H1 (cell line): ENCODE measurements around the gene EXOC5. TPM values are rescaled to one million over a fixed set of nuclear protein-coding genes. Genes with fewer than 3 reads are reported as not detected.

Experiments
- CTCF ChIA-PET: fragments of 300-600 bp; sonication (Branson Sonifier 250); formaldehyde crosslinking; loops from one replicate; lab custom pipeline; 2021; ENCODE audit not compliant: partially characterized antibody; lab: Charles Lee
- POLR2A ChIA-PET: fragments of 300-600 bp; sonication (Branson Sonifier 250); formaldehyde crosslinking; loops from one replicate; lab custom pipeline; 2021; ENCODE audit warnings: inconsistent platforms; ENCODE audit not compliant: partially characterized antibody; lab: Charles Lee
- DNase-seq, 2 experiments: peaks; one replicate each; pipeline versions ENCODE4 v3.0.0 to v3.0.0-alpha.2; 2010 to 2022; ENCODE audit warnings: low spot score in 2 of 2, low read depth in 1 of 2, mixed read lengths in 1 of 2
- FAIRE-seq: peaks from 2 replicates; lab custom pipeline; 2011; peaks lifted over from hg19 to GRCh38; lab: Jason Lieb, UNC
- H2AFZ ChIP-seq: 2 replicates; pipeline ENCODE4 v1.8.1; 2012; ENCODE audit warnings: low read length, inconsistent platforms
- H2AK5ac ChIP-seq: 2 replicates; pipeline ENCODE4 v1.6.1; 2013; ENCODE audit warnings: low read depth, low read length
- H2BK120ac ChIP-seq: replicated peaks from 2 replicates; pipeline ENCODE3; 2013; ENCODE audit warnings: low read depth, low read length, inconsistent platforms
- H2BK12ac ChIP-seq: 2 replicates; pipeline ENCODE4 v1.6.1; 2013; ENCODE audit warnings: low read depth, low read length
- H2BK15ac ChIP-seq: 2 replicates; pipeline ENCODE4 v1.6.1; 2013; ENCODE audit warnings: low read length
- H2BK20ac ChIP-seq: 2 replicates; pipeline ENCODE4 v1.6.1; 2013; ENCODE audit warnings: low read length
- H2BK5ac ChIP-seq: 2 replicates; pipeline ENCODE4 v1.6.1; 2013; ENCODE audit warnings: low read depth, low read length
- H3K14ac ChIP-seq: 2 replicates; pipeline ENCODE4 v1.6.1; 2013; ENCODE audit warnings: inconsistent platforms; ENCODE audit not compliant: insufficient read length
- H3K18ac ChIP-seq: 2 replicates; pipeline ENCODE4 v1.6.1; 2013; ENCODE audit warnings: low read length; ENCODE audit errors: extremely low read depth
- H3K23ac ChIP-seq: 2 replicates; pipeline ENCODE4 v1.6.1; 2013; ENCODE audit warnings: inconsistent platforms; ENCODE audit not compliant: insufficient read length
- H3K23me2 ChIP-seq: 2 replicates; pipeline ENCODE4 v1.6.1; 2013; ENCODE audit warnings: low read depth, low read length
- H3K27ac ChIP-seq: 2 replicates; pipeline ENCODE4 v1.6.1; 2011; ENCODE audit warnings: low read depth, low read length, inconsistent platforms
- H3K27me3 ChIP-seq, 4 experiments: replicated peaks in 1 of 4; 1 replicate in 1 of 4; 2 replicates in 3 of 4; pipeline versions ENCODE4 v1.6.1 to v1.8.1; 2011 to 2013; ENCODE audit warnings: low read length in 3 of 4, mild to moderate bottlenecking in 3 of 4, inconsistent platforms in 2 of 4, mixed read lengths in 2 of 4, moderate library complexity in 1 of 4; ENCODE audit not compliant: control insufficient read depth in 3 of 4, insufficient read depth in 3 of 4; ENCODE audit errors: extremely low read depth in 1 of 4
- H3K36me3 ChIP-seq, 4 experiments: 2 replicates each; pipeline versions ENCODE4 v1.6.1 to v1.8.1; 2011 to 2013; ENCODE audit warnings: mild to moderate bottlenecking in 4 of 4, low read length in 3 of 4, moderate library complexity in 2 of 4, control low read depth in 1 of 4, inconsistent platforms in 1 of 4; ENCODE audit not compliant: insufficient read depth in 4 of 4, control insufficient read depth in 2 of 4
- H3K4ac ChIP-seq: replicated peaks from 2 replicates; pipeline ENCODE3; 2013; ENCODE audit warnings: low read length, low read depth, mixed read lengths, inconsistent platforms; ENCODE audit not compliant: insufficient read length
- H3K4me1 ChIP-seq, 4 experiments: replicated peaks in 1 of 4; 1 replicate in 1 of 4; 2 replicates in 3 of 4; pipeline versions ENCODE4 v1.6.1 to v1.8.1; 2011 to 2013; ENCODE audit warnings: low read length in 3 of 4, inconsistent platforms in 2 of 4, mixed read lengths in 1 of 4; ENCODE audit not compliant: insufficient read depth in 4 of 4, control insufficient read depth in 3 of 4
- H3K4me2 ChIP-seq, 2 experiments: 2 replicates each; pipeline versions ENCODE4 v1.6.1 to v1.8.1; 2011 to 2013; ENCODE audit warnings: low read depth in 2 of 2, low read length in 2 of 2, control low read depth in 1 of 2, inconsistent platforms in 1 of 2, mild to moderate bottlenecking in 1 of 2; ENCODE audit not compliant: insufficient read depth in 1 of 2
- H3K4me3 ChIP-seq, 4 experiments: fragments of 200-600, 300-600 bp in 1 of 4; sonication (generic), shearing (Covaris generic), sonication (Bioruptor Twin) in 1 of 4; 2 replicates each; pipeline versions ENCODE4 v1.5.1 to v1.8.1; 2011 to 2016; ENCODE audit warnings: low read length in 4 of 4, low read depth in 3 of 4, control low read depth in 2 of 4, inconsistent platforms in 2 of 4, mild to moderate bottlenecking in 2 of 4, mixed read lengths in 1 of 4, moderate library complexity in 1 of 4; ENCODE audit not compliant: insufficient read depth in 2 of 4; ENCODE audit errors: extremely low read depth in 1 of 4
- H3K56ac ChIP-seq: replicated peaks from 2 replicates; pipeline ENCODE3; 2013; ENCODE audit warnings: low read depth, mild to moderate bottlenecking, mixed read lengths, low read length, inconsistent platforms; ENCODE audit not compliant: insufficient read length
- H3K79me1 ChIP-seq: 2 replicates; pipeline ENCODE4 v1.6.1; 2013; ENCODE audit warnings: low read depth, low read length, control low read depth
- H3K79me2 ChIP-seq, 2 experiments: 2 replicates each; pipeline versions ENCODE4 v1.6.1 to v1.8.1; 2012 to 2013; ENCODE audit warnings: low read length in 2 of 2, mild to moderate bottlenecking in 2 of 2, inconsistent platforms in 1 of 2; ENCODE audit not compliant: insufficient read depth in 2 of 2, control insufficient read depth in 1 of 2
- H3K9ac ChIP-seq, 4 experiments: replicated peaks in 1 of 4; 1 replicate in 1 of 4; 2 replicates in 3 of 4; pipeline versions ENCODE4 v1.6.1 to v1.8.1; 2011 to 2013; ENCODE audit warnings: low read depth in 3 of 4, low read length in 3 of 4, control low read depth in 2 of 4, mild to moderate bottlenecking in 2 of 4, moderate library complexity in 2 of 4, inconsistent platforms in 1 of 4; ENCODE audit errors: extremely low read depth in 1 of 4
- H3K9me3 ChIP-seq, 2 experiments: 2 replicates each; pipeline versions ENCODE4 v1.6.1 to v1.8.1; 2012 to 2013; ENCODE audit warnings: mild to moderate bottlenecking in 2 of 2, moderate library complexity in 2 of 2, control low read depth in 1 of 2, inconsistent platforms in 1 of 2, low read depth in 1 of 2, low read length in 1 of 2, mixed read lengths in 1 of 2; ENCODE audit not compliant: insufficient read depth in 2 of 2
- H4K20me1 ChIP-seq, 2 experiments: replicated peaks in 1 of 2; 2 replicates each; pipeline versions ENCODE3 to v1.8.1; 2011 to 2013; ENCODE audit warnings: inconsistent platforms in 2 of 2, low read length in 2 of 2, mild to moderate bottlenecking in 1 of 2; ENCODE audit not compliant: insufficient read depth in 2 of 2, control insufficient read depth in 1 of 2
- H4K5ac ChIP-seq: 2 replicates; pipeline ENCODE4 v1.6.1; 2013; ENCODE audit warnings: low read length, low read depth, mixed read lengths, inconsistent platforms; ENCODE audit not compliant: insufficient read length
- H4K8ac ChIP-seq: 2 replicates; pipeline ENCODE4 v1.8.0; 2013; ENCODE audit warnings: mild to moderate bottlenecking, moderate library complexity, low read length, inconsistent platforms; ENCODE audit not compliant: insufficient read depth; ENCODE audit errors: extremely low read depth
- H4K91ac ChIP-seq: replicated peaks from 2 replicates; pipeline ENCODE3; 2013; ENCODE audit warnings: low read length, mixed read lengths, inconsistent platforms; ENCODE audit not compliant: insufficient read length
- CBX8 ChIP-seq: fragments of 300-800, 300-1000 bp; sonication (generic); IDR thresholded peaks from 2 replicates; pipeline ENCODE4 v1.7.1; 2016; ENCODE audit warnings: low read depth, low read length, borderline replicate concordance
- CTBP2 ChIP-seq: IDR thresholded peaks from 2 replicates; pipeline ENCODE4 v1.7.0; 2011; ENCODE audit warnings: borderline replicate concordance, mild to moderate bottlenecking, moderate library complexity, mixed read lengths, low read length; ENCODE audit not compliant: insufficient read depth, insufficient read length
- KDM1A ChIP-seq: fragments of 200-600, 300-600 bp; sonication (generic); IDR thresholded peaks from 2 replicates; pipeline ENCODE4 v1.7.1; 2016; ENCODE audit warnings: mild to moderate bottlenecking, low read length, borderline replicate concordance
- MAFK ChIP-seq: IDR thresholded peaks from 2 replicates; pipeline ENCODE4 v1.6.1; 2012; ENCODE audit warnings: low read depth, mild to moderate bottlenecking, improper control_type of control experiment, low read length
- RFX5 ChIP-seq: IDR thresholded peaks from 2 replicates; pipeline ENCODE4 v1.6.1; 2011; ENCODE audit warnings: low read depth, low read length, improper control_type of control experiment, borderline replicate concordance
- SP2 ChIP-seq: IDR thresholded peaks from 2 replicates; pipeline ENCODE4 v1.6.1; 2012; ENCODE audit warnings: mild to moderate bottlenecking, low read length, inconsistent platforms
- TBP ChIP-seq: IDR thresholded peaks from 2 replicates; pipeline ENCODE4 v1.6.1; 2011; ENCODE audit warnings: low read depth, low read length, improper control_type of control experiment
- YY1 ChIP-seq: IDR thresholded peaks from 2 replicates; pipeline ENCODE4 v1.6.1; 2011; ENCODE audit warnings: low read depth, mild to moderate bottlenecking, low read length
- polyA plus RNA-seq, 7 experiments: library from polyadenylated mRNA; depleted of rRNA in 3 of 7; stranded (reverse) in 5 of 7; unstranded in 2 of 7; fragments of >200 nt in 5 of 7; fragments of 200-250 nt in 2 of 7; gene quantifications; 1 replicate in 5 of 7; 2 replicates in 1 of 7; 4 replicates in 1 of 7; pipeline versions ENCODE4 v1.2.1 to v1.2.3, GENCODE V29; 2011 to 2013; ENCODE audit warnings: missing spikeins in 2 of 7, mixed read lengths in 2 of 7
- total RNA-seq: library from RNA; stranded (reverse); fragmentation: NEBNext Ultra II Directional; extraction: Animal tissue kit (Norgen Biotek cat#: 25700); gene quantifications from 2 replicates; pipeline ENCODE4 v1.2.1, GENCODE V29; 2021

Gene EXOC5
- total and polyA plus RNA-seq, 2 of the 8 experiments (the other 6 are each of a cell fraction or from before 2014, with no cell fraction given): 23.0 to 86.7 TPM

DNA sequence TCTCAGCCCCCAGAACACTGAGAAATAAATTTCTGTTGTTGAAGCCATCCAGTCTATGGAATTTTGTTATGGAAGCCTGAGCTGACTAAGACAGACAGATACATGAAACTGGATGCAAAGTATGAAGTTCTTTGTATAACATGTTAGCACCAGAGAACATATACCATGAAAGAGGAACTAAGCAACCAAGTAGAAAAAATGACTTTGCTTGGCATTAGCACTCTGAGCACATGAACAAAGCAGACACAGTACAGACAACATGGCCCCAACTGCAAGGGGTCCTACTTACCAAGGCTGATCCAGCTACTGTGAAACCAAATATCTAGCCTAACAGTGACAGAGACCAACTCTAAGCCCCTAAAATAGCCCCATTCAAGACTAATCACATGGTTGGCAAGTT, 13.8 kb downstream of the EXOC5 start:
- Histone ChIP-seq H4K20me1 (peaks cover 11 to 12% of the 10 kb centered on the region in 2 experiments), H2BK120ac (no peak overlapping the region), H3K14ac (no peak overlapping the region), H3K23me2 (no peaks in the 10 kb centered on the region), H2BK20ac (no peak overlapping the region), H3K4me1 (peaks cover 0 to 4% (median 1%) of the 10 kb centered on the region in 4 experiments; a peak in 2 of 7 replicates), H2AK5ac (no peak overlapping the region), H3K79me1 (peaks cover 6% of the 10 kb centered on the region), H4K5ac (no peak overlapping the region), H3K9me3 (no peaks in the 10 kb centered on the region), H4K8ac (no peak overlapping the region), H2AFZ (no peak overlapping the region), H3K23ac (no peak overlapping the region), H3K18ac (no peak overlapping the region), H3K56ac (no peak overlapping the region), H3K27me3 (no peaks in the 10 kb centered on the region), H3K36me3 (peaks cover 0 to 3% (median 1%) of the 10 kb centered on the region in 4 experiments; a peak in 1 of 8 replicates), H3K9ac (no peak overlapping the region), H3K4me2 (no peak overlapping the region), H2BK15ac (no peak overlapping the region), H2BK12ac (no peak overlapping the region), H4K91ac (no peak overlapping the region), H3K79me2 (peaks cover 12 to 100% of the 10 kb centered on the region in 2 experiments), H3K4ac (no peak overlapping the region), H3K4me3 (no peak overlapping the region), H3K27ac (no peak overlapping the region), H2BK5ac (no peak overlapping the region)
- ChIA-PET CTCF (no interaction called here), POLR2A (interaction anchor here (1.6 kb wide), 1 partner anchor 14 kb away, joined by 6 read pairs; the partner anchor contains the start of genes AP5M1 and EXOC5)
- no peak for TF ChIP-seq SP2
- no peak for TF ChIP-seq KDM1A
- TF ChIP-seq RFX5: no peak
- TF ChIP-seq CTBP2: no peak
- TF ChIP-seq TBP: no peak
- TF ChIP-seq CBX8: no peak
- TF ChIP-seq MAFK: no peak
- no peak for TF ChIP-seq YY1
- FAIRE-seq: no peak
- DNase-seq: no peak
